Thoracic aorta (tissue), 2 donors: ENCODE measurements around the gene SH3RF2. TPM values are rescaled to one million over a fixed set of nuclear protein-coding genes. Genes with fewer than 3 reads are reported as not detected.
"Not testable (repeated sequence)": the region's sequence is repeated elsewhere in the genome, so short reads cannot be mapped to it uniquely, and the experiment has no call there.

Experiments
- ATAC-seq: fragments of 150-250 bp; one replicate; pipeline ENCODE4 v1.8.0; 2017; ENCODE audit warnings: low read depth; ENCODE audit not compliant: insufficient number of reproducible peaks, low FRiP score
- DNase-seq: peaks from one replicate; pipeline ENCODE4 v3.0.0-alpha.2; 2020; ENCODE audit warnings: low spot score
- H3K27ac ChIP-seq, 2 donors: fragments of 200-600 bp; sonication (generic); 1 replicate in 1 of 2; 2 replicates in 1 of 2; pipeline ENCODE4 v1.5.1; 2016; ENCODE audit warnings: mild to moderate bottlenecking in 2 of 2, moderate library complexity in 2 of 2
- H3K27me3 ChIP-seq: fragments of 200-600 bp; sonication (generic); replicated peaks from 2 replicates; pipeline ENCODE4 v1.6.0; 2016; ENCODE audit warnings: mild to moderate bottlenecking; ENCODE audit not compliant: insufficient read depth
- H3K36me3 ChIP-seq: fragments of 200-600 bp; sonication (generic); one replicate; pipeline ENCODE4 v1.5.1; 2016
- H3K4me1 ChIP-seq, 2 donors: fragments of 200-600 bp; sonication (generic); 1 replicate in 1 of 2; 2 replicates in 1 of 2; pipeline versions ENCODE4 v1.5.1 to v1.6.0; 2016; ENCODE audit warnings: low read depth in 2 of 2, mild to moderate bottlenecking in 1 of 2; ENCODE audit not compliant: control insufficient read depth in 1 of 2
- H3K4me3 ChIP-seq: fragments of 200-600 bp; sonication (generic); 2 replicates; pipeline ENCODE4 v1.5.1; 2016; ENCODE audit warnings: mild to moderate bottlenecking
- H3K9me3 ChIP-seq: fragments of 200-600 bp; sonication (generic); 2 replicates; pipeline ENCODE4 v1.5.1; 2016
- total RNA-seq, 2 donors: library from RNA; depleted of rRNA; stranded (reverse); fragments of >200 nt; gene quantifications; one replicate each; pipeline versions ENCODE4 v1.1.0 to v1.2.3, GENCODE V29; 2016
- TF ChIP-seq, protein P1 (sequence below): fragments of 200-600 bp; sonication (generic); IDR thresholded peaks from one replicate; pipeline ENCODE4 v1.5.1; 2019; ENCODE audit warnings: antibody characterized with exemption

The SH3RF2 gene, protein sequence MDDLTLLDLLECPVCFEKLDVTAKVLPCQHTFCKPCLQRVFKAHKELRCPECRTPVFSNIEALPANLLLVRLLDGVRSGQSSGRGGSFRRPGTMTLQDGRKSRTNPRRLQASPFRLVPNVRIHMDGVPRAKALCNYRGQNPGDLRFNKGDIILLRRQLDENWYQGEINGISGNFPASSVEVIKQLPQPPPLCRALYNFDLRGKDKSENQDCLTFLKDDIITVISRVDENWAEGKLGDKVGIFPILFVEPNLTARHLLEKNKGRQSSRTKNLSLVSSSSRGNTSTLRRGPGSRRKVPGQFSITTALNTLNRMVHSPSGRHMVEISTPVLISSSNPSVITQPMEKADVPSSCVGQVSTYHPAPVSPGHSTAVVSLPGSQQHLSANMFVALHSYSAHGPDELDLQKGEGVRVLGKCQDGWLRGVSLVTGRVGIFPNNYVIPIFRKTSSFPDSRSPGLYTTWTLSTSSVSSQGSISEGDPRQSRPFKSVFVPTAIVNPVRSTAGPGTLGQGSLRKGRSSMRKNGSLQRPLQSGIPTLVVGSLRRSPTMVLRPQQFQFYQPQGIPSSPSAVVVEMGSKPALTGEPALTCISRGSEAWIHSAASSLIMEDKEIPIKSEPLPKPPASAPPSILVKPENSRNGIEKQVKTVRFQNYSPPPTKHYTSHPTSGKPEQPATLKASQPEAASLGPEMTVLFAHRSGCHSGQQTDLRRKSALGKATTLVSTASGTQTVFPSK
- 10 to 100 TPM in 1 of 2 donors, 1 to 10 TPM in 1; 8.1 to 16.4 TPM for total RNA-seq

DNA sequence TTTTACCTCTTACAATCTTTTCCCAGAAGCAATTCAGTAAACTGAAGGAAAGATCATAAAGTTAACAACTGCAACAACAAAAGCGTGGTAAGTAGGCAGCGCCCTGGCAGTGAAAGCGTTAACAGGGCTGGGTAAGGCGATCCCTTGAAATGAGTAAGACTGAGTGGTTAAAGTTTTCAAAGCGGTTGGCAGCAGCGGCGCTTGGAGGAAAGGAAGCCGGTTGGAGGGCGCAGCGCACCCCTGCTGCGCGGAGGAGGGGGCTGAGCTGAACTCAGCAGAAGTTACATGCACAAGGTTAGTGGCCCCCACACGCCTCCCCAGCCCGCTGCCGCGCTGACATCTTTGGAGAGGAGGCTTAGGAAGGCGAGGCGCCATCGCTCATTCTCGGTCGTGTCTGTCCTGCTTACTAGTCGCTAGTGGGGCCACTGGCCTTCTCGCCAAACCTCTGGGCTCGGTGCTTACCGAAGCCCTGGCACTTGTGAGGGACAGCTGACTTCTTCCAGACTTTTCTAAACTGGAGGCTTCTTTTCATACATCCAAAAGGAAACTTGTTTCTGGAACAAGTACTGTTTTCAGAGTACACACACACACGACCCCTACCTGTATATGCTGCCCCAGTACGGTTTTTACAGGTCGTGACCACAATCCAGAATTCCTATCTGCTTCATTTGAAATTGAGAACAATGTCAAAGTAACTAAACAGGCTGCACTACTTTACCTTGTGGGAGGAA is at the start of gene SH3RF2:
TSS of gene SH3RF2 (plus strand) at position 178 of the 731 bp plus-strand sequence. CDS start 1,351 bp downstream, outside the sequence.
- peak; percentile 22 for DNase-seq
- peak within 1 kb of the TSS; percentile 40 to 62 for H3K27ac ChIP-seq

DNA sequence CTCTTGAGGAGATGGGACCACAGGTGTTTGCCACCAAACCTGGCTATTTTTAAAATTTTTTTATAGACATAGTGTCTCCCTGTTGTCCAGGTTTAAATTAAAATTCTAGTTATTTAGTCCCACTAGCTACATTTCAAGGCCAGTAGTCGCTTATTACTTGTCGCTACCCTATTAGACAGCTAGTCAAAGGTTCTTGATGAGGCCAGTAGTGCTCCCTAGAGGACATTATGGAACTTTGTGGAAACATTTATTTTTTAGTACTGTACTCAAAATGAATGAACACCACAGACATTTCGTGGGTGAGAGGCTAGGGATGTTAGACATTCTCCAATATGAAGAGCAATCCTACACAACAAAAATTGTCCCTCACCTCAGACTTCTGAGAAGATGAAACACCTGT is 49.2 kb upstream of the SH3RF2 start:
- Histone ChIP-seq H3K4me3 (no peak overlapping the region), H3K9me3 (no peaks in the 10 kb centered on the region), H3K4me1 (no peaks in the 10 kb centered on the region), H3K27ac (no peak overlapping the region), H3K36me3 (no peaks in the 10 kb centered on the region), H3K27me3 (no peaks in the 10 kb centered on the region)
- no peak for ATAC-seq
- DNase-seq: no peak
- TF ChIP-seq, protein P1, sequence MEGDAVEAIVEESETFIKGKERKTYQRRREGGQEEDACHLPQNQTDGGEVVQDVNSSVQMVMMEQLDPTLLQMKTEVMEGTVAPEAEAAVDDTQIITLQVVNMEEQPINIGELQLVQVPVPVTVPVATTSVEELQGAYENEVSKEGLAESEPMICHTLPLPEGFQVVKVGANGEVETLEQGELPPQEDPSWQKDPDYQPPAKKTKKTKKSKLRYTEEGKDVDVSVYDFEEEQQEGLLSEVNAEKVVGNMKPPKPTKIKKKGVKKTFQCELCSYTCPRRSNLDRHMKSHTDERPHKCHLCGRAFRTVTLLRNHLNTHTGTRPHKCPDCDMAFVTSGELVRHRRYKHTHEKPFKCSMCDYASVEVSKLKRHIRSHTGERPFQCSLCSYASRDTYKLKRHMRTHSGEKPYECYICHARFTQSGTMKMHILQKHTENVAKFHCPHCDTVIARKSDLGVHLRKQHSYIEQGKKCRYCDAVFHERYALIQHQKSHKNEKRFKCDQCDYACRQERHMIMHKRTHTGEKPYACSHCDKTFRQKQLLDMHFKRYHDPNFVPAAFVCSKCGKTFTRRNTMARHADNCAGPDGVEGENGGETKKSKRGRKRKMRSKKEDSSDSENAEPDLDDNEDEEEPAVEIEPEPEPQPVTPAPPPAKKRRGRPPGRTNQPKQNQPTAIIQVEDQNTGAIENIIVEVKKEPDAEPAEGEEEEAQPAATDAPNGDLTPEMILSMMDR: no peak

More for the DNA sequence above, at the start of gene SH3RF2:
- no peaks in the 10 kb centered on the region for H3K27me3 ChIP-seq
- no peaks in the 10 kb centered on the region for H3K36me3 ChIP-seq
- peak; percentile 70 for ATAC-seq
- H3K9me3 ChIP-seq: no peaks in the 10 kb centered on the region
- peaks cover 3 to 54% of the 10 kb centered on the region in 2 donors for H3K4me1 ChIP-seq
- peak within 1 kb of the TSS; percentile 70 for H3K4me3 ChIP-seq
- TF ChIP-seq, protein P1: no peak

DNA sequence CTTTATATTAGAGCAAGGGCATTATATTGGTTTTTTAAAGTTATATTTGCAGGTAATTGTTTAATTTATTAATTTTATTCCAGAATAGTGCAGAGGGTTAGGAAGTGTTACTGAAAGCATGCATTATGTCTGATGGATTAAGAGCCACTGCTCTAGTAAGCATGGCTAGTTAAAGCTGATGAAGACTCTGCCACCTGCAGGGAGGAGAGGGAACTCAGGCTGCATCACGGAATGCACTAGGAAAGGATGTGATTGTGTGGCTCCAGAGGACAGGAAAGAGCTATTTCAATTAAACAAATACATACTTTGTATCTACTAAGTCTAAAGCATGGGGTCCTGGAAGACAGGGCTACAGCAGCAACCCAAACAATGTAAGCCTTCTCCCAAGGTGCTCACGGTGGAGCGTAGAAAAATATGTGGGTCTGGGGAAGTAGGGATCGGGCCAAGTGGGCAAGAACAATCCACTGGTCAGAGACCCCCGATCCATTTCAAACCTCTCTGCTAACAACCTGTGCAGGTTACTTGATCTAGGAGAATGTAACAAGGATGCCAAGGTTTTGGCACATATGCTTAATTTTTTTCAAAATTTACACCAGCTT is 48.3 kb upstream of the SH3RF2 start:
- no peak overlapping the region for H3K4me3 ChIP-seq
- no peak overlapping the region for H3K27ac ChIP-seq
- TF ChIP-seq, protein P1: peak; percentile 22
- H3K36me3 ChIP-seq: no peaks in the 10 kb centered on the region
- H3K9me3 ChIP-seq: no peaks in the 10 kb centered on the region
- H3K27me3 ChIP-seq: no peaks in the 10 kb centered on the region
- no peak for ATAC-seq
- no peaks in the 10 kb centered on the region for H3K4me1 ChIP-seq
- DNase-seq: no peak

DNA sequence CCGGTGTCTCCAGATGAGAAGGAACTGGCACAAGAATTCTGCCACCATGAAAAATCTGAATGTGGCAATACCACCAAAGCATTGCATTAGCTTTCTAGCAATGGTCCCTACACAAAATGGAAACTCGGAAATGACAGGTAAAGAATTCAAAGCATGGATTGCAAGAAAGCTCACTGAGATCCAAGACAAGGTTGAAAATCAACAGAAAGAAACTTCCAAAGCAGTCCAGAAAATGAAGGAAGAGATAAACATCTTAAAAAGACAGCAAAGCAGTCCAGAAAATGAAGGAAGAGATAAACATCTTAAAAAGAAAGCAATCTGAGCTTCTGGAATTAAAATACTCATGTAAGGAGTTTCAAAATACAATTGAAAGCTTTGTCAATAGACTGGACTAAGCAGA is 46.8 kb upstream of the SH3RF2 start:
- TF ChIP-seq, protein P1: no peak
- Histone ChIP-seq H3K9me3 (no peaks in the 10 kb centered on the region), H3K27me3 (no peaks in the 10 kb centered on the region), H3K36me3 (no peaks in the 10 kb centered on the region), H3K4me1 (no peaks in the 10 kb centered on the region), H3K4me3 (no peak overlapping the region), H3K27ac (no peak overlapping the region)
- DNase-seq (no peak), ATAC-seq (no peak)

DNA sequence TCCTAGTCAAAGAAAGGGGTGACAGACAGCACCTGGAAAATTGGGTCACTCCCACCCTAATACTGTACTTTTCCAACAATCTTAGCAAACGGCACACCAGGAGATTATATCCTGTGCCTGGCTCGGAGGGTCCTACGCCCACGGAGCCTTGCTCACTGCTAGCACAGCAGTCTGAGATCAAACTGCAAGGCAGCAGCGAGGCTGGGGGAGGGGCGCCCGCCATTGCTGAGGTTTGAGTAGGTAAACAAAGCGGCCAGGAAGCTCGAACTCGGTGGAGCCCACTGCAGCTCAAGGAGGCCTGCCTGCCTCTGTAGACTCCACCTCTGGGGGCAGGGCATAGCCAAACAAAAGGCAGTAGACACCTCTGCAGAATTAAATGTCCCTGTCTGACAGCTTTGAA is 45.0 kb upstream of the SH3RF2 start:
- H3K36me3 ChIP-seq, H3K4me3 ChIP-seq, DNase-seq, H3K27me3 ChIP-seq, H3K27ac ChIP-seq, H3K4me1 ChIP-seq, ATAC-seq, H3K9me3 ChIP-seq: not testable (repeated sequence)
